GM10248 (cell line): Measurements from ENCODE around the gene MED13.
A peak's percentile ranks its signal among the peaks of the same experiment; 100 is the strongest.

ENCODE experiments used
- CTCF ChIA-PET: fragments of 300-600 bp; sonication (Branson Sonifier 250); formaldehyde crosslinking; extraction: SDS; loops from one replicate; lab custom pipeline; 2021; ENCODE audit warnings: antibody characterized with exemption; lab: Yijun Ruan, JAX
- POLR2A ChIA-PET: fragments of 350-650 bp; sonication (Branson Sonifier 250); formaldehyde crosslinking; extraction: SDS; loops from one replicate; lab custom pipeline; 2020; ENCODE audit warnings: antibody characterized with exemption; lab: Yijun Ruan, JAX
- DNase-seq: peaks from one replicate; pipeline ENCODE4 v3.0.0; 2012; ENCODE audit errors: extremely low spot score
- TF ChIP-seq, protein P1 (sequence below): IDR thresholded peaks from 2 replicates; pipeline ENCODE4 v1.5.1; 2012; ENCODE audit warnings: mild to moderate bottlenecking, low read depth; ENCODE audit errors: extremely low read depth, missing control alignments, control extremely low read depth

The MED13 gene, protein sequence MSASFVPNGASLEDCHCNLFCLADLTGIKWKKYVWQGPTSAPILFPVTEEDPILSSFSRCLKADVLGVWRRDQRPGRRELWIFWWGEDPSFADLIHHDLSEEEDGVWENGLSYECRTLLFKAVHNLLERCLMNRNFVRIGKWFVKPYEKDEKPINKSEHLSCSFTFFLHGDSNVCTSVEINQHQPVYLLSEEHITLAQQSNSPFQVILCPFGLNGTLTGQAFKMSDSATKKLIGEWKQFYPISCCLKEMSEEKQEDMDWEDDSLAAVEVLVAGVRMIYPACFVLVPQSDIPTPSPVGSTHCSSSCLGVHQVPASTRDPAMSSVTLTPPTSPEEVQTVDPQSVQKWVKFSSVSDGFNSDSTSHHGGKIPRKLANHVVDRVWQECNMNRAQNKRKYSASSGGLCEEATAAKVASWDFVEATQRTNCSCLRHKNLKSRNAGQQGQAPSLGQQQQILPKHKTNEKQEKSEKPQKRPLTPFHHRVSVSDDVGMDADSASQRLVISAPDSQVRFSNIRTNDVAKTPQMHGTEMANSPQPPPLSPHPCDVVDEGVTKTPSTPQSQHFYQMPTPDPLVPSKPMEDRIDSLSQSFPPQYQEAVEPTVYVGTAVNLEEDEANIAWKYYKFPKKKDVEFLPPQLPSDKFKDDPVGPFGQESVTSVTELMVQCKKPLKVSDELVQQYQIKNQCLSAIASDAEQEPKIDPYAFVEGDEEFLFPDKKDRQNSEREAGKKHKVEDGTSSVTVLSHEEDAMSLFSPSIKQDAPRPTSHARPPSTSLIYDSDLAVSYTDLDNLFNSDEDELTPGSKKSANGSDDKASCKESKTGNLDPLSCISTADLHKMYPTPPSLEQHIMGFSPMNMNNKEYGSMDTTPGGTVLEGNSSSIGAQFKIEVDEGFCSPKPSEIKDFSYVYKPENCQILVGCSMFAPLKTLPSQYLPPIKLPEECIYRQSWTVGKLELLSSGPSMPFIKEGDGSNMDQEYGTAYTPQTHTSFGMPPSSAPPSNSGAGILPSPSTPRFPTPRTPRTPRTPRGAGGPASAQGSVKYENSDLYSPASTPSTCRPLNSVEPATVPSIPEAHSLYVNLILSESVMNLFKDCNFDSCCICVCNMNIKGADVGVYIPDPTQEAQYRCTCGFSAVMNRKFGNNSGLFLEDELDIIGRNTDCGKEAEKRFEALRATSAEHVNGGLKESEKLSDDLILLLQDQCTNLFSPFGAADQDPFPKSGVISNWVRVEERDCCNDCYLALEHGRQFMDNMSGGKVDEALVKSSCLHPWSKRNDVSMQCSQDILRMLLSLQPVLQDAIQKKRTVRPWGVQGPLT (N-terminal part only)

DNA sequence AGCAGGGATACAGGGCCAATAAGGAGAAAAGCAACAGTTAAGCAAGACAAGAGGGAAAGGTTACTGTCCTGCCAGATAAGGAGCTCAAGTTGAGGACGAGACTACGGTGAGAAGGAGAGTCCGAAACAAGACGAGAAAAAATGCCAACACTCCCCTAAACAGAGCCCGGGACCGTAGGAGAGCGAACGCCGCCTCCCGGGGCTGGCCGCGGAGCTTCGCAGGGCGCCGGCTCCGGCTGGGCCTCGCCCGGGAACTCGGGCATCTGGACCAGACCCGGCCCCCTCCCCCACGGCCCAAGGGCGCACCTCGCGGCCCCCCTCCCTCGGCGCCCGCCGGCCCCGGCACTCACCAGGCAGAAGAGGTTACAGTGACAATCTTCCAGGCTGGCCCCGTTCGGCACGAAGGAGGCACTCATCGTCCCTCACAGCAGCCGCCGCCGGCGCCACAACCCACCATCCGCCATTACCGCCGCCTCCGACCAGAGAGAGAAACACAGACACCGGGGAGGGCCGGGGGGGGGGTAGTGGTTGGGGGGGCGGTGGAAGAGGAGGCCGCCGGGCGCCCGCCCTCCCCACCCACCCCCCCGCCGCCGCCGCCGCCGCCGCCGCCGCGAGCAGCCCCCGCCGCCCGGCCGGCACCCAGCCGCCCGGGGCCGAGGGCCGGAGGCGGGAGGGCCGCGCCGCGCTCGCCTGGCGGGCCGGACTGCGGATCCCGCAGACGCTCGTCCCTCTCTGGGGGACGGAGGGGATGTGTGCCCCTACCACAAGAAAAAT lies at the start of gene MED13:
Gene MED13, minus strand, starts transcription at position 488 of the 773 bp plus-strand sequence. Its CDS starts 73 bp downstream, at position 415.
- POLR2A ChIA-PET, result interaction anchor here (0.6 to 1.3 kb wide), 2 partner anchors 47 to 202 kb away, joined by 3 to 4 read pairs; partner anchors contain the start of gene BRIP1

DNA sequence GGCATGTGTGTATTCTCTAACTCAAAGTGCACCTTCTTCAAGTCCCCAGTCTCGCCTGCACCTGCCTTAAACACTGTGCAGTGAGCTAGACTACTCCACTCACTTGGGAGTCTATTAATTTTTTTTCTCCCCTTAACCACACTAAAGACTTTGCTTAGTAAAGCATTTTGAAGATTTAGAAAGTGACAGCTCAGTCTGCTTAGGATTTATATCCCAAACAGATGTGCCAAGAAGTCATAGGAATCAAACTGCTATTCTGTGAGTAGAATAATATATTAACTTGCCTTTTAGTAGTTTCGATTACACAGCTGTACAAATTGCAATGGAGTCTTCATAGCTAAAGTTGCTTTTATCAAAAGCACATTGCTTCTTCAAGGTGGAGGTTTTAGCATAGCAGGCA lies 47.2 kb upstream of the MED13 start:
- DNase-seq, result no peak
- TF ChIP-seq, protein P1, sequence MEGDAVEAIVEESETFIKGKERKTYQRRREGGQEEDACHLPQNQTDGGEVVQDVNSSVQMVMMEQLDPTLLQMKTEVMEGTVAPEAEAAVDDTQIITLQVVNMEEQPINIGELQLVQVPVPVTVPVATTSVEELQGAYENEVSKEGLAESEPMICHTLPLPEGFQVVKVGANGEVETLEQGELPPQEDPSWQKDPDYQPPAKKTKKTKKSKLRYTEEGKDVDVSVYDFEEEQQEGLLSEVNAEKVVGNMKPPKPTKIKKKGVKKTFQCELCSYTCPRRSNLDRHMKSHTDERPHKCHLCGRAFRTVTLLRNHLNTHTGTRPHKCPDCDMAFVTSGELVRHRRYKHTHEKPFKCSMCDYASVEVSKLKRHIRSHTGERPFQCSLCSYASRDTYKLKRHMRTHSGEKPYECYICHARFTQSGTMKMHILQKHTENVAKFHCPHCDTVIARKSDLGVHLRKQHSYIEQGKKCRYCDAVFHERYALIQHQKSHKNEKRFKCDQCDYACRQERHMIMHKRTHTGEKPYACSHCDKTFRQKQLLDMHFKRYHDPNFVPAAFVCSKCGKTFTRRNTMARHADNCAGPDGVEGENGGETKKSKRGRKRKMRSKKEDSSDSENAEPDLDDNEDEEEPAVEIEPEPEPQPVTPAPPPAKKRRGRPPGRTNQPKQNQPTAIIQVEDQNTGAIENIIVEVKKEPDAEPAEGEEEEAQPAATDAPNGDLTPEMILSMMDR, result no peak
- ChIA-PET POLR2A (no interaction called here), CTCF (interaction anchor here (1.0 to 5.9 kb wide), 5 partner anchors 9 to 461 kb away, joined by 3 to 174 read pairs (median 3); no protein-coding TSS in a partner anchor)

More for the DNA sequence above, at the start of gene MED13:
- TF ChIP-seq, protein P1, result no peak
- CTCF ChIA-PET, result interaction anchor here (0.7 to 3.3 kb wide), 18 partner anchors 9 to 1704 kb away, joined by 3 to 22 read pairs (median 5); no protein-coding TSS in a partner anchor
- peak; percentile 52 for DNase-seq

DNA sequence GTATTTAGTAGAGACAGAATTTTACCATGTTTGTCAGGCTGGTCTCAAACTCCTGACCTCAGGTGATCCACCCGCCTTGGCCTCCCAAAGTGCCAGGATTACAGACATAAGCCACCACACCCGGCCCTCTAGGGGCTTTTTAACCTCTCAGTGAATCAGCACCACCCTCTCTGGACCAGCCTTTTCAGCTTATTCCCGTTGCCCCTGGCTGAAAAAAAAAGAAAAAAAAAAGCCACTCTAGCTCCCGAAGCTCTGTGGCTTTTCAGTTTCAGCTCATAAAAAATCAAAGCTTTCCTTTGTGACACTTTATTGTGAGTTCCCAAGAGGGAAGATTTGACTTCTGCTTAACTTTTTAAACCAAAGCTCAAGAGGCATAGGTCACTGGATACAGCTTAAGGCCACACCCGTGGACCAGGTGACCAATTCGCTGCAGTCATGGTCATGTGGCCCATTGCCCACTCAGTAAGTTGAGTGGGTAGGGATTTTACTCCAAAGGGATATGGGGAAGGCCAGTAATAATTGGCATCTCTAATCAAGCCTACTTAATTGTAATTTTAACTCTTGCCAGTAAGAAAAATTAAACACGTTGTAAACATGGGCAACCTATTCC lies 46.6 kb upstream of the MED13 start:
- TF ChIP-seq, protein P1, result no peak
- no peak for DNase-seq
- ChIA-PET POLR2A (interaction anchor here (0.7 kb wide), 1 partner anchor 47 kb away, joined by 4 read pairs; no protein-coding TSS in a partner anchor), CTCF (interaction anchor here (1.0 to 5.9 kb wide), 8 partner anchors 8 to 698 kb away, joined by 3 to 174 read pairs (median 8); no protein-coding TSS in a partner anchor)

DNA sequence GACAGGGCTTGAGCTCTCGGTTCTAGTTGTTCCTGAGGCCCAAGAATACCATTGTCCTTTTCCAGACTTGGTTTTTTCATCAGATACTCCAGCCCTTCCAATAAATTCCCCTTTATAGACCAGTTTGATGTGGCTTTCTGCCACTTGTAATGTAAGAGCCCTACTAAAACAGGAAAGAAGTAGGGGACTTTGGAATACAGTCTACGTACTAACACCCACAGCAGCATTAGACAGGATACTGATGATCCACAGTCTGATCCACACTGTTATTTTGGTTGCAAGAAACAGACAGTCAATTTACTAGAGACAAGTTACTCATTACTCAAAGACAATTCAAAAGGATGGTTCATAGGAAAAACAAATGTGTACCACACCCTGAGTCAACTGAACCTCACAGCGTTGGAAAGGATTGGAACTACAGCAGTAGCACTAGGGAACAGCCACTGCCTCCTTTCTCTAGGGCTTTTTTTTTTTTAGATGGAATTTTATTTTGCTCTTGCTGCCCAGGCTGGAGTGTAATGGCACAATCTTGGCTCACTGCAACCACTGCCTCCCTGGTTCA lies 45.9 kb upstream of the MED13 start:
- TF ChIP-seq, protein P1, result no peak
- no peak for DNase-seq
- CTCF ChIA-PET, result interaction anchor here (1.2 to 5.9 kb wide), 9 partner anchors 8 to 698 kb away, joined by 3 to 174 read pairs (median 14); partner anchors contain the start of gene MED13
- POLR2A ChIA-PET, result interaction anchor here (0.7 kb wide), 1 partner anchor 47 kb away, joined by 4 read pairs; no protein-coding TSS in a partner anchor

DNA sequence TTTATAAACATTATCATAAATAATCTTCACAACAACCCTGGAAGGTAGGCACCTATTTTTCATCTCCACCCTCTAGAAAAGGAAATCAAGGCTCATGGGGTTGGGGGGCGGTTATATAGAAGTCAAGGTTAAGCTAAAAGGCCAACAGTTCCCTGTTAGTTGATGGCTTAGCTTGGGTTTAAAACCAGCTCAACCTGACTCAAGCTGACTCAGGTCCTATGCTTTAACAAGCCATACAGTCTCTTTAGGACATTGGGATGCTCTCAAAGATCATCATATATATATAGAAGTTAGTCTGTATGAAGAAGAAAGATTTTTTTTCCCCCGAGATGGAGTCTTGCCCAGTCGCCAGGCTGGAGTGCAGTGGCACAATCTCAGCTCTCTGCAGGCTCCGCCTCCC lies 44.8 kb upstream of the MED13 start:
- CTCF ChIA-PET, result interaction anchor here (0.6 to 5.9 kb wide), 67 partner anchors 9 to 1433 kb away, joined by 3 to 174 read pairs (median 5); partner anchors contain the start of genes BRIP1 and MED13
- DNase-seq, result no peak
- POLR2A ChIA-PET, result no interaction called here
- TF ChIP-seq, protein P1, result no peak
